Mesothelial cell of epicardium (in vitro differentiated cells): ENCODE measurements around the gene ZNF711. TPM values are rescaled to one million over a fixed set of nuclear protein-coding genes. Genes with fewer than 3 reads are reported as not detected.

ENCODE experiments used
- DNase-seq, 2 experiments: peaks; one replicate each; pipeline ENCODE4 v3.0.0; 2021; ENCODE audit warnings: low spot score in 2 of 2; ENCODE audit not compliant: unreplicated experiment in 2 of 2
- H3K27ac Mint-ChIP-seq: 2 replicates; pipeline ENCODE4 v1.8.0; 2021; ENCODE audit warnings: mixed read lengths
- H3K27me3 Mint-ChIP-seq: 2 replicates; pipeline ENCODE4 v1.8.0; 2021; ENCODE audit warnings: low read depth, mixed read lengths
- H3K36me3 Mint-ChIP-seq: 2 replicates; pipeline ENCODE4 v1.8.0; 2021; ENCODE audit warnings: mixed read lengths
- H3K4me1 Mint-ChIP-seq: 2 replicates; pipeline ENCODE4 v1.8.0; 2021; ENCODE audit warnings: mixed read lengths
- H3K4me3 Mint-ChIP-seq: 2 replicates; pipeline ENCODE4 v1.8.0; 2021; ENCODE audit warnings: mild to moderate bottlenecking, moderate library complexity, mixed read lengths
- H3K9me3 Mint-ChIP-seq: 2 replicates; pipeline ENCODE4 v1.8.0; 2021; ENCODE audit warnings: mixed read lengths
- total RNA-seq: library from RNA; stranded (reverse); gene quantifications from 3 replicates; pipeline ENCODE4 v1.2.1, GENCODE V29; 2021
- TF ChIP-seq, protein P1 (sequence below): fragments of 200-600 bp; sonication (generic); IDR thresholded peaks from one replicate; pipeline ENCODE4 v1.5.0; 2021; ENCODE audit warnings: antibody characterized with exemption; ENCODE audit not compliant: unreplicated experiment

ZNF711 gene
- total RNA-seq, result 54.1 to 55.1 TPM (median 54.2 TPM) in 3 replicates

DNA sequence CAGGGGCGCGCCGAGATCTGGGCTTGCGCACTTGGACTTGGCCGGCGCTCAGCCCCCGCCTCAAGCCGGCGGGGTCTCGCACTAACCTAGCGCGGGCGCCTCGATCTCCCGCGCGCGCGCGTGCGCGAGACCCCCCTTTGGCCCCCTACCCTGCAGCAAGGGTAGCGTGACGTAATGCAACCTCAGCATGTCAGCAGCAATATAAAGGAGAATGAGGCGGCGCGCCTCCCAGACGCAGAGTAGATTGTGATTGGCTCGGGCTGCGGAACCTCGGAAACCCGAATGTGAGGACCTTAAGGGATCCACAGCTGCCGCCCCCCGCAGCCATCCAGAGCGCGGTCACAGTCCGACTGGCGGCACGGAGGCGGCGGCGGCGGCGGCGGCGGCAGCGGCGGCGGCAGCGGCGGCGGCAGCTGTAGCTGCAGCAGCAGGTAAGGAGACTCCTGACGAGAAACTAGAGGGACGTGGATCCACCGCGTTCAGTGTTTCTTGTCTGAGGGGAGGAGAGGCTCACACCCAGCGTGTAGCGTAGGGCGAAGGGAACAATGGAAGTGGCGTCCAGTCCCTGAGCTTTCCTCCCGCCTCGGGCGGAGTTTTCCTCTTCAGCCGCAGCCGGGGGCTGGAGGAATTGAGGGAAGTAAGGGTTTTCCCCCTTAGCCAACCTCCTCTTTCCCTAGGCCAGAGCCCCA lies at the start of gene ZNF711, which contains the start of gene SATL1:
Gene ZNF711, plus strand, starts transcription at position 231 of the 689 bp plus-strand sequence. CDS start 3,582 bp downstream, outside the sequence.
Gene SATL1, minus strand, starts transcription at position 19 of the 689 bp plus-strand sequence. CDS start 134,811 bp downstream, outside the sequence.
- Mint-ChIP-seq H3K27me3 (no peaks in the 10 kb centered on the region), H3K9me3 (peaks cover 20% of the 10 kb centered on the region), H3K4me3 (peak within 1 kb of the TSS; percentile 91), H3K4me1 (peaks cover 21% of the 10 kb centered on the region), H3K27ac (peak within 1 kb of the TSS; percentile 98), H3K36me3 (peaks cover 2% of the 10 kb centered on the region)
- TF ChIP-seq, protein P1, sequence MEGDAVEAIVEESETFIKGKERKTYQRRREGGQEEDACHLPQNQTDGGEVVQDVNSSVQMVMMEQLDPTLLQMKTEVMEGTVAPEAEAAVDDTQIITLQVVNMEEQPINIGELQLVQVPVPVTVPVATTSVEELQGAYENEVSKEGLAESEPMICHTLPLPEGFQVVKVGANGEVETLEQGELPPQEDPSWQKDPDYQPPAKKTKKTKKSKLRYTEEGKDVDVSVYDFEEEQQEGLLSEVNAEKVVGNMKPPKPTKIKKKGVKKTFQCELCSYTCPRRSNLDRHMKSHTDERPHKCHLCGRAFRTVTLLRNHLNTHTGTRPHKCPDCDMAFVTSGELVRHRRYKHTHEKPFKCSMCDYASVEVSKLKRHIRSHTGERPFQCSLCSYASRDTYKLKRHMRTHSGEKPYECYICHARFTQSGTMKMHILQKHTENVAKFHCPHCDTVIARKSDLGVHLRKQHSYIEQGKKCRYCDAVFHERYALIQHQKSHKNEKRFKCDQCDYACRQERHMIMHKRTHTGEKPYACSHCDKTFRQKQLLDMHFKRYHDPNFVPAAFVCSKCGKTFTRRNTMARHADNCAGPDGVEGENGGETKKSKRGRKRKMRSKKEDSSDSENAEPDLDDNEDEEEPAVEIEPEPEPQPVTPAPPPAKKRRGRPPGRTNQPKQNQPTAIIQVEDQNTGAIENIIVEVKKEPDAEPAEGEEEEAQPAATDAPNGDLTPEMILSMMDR, result no peak
- DNase-seq, result peak; percentile 70 to 81

DNA sequence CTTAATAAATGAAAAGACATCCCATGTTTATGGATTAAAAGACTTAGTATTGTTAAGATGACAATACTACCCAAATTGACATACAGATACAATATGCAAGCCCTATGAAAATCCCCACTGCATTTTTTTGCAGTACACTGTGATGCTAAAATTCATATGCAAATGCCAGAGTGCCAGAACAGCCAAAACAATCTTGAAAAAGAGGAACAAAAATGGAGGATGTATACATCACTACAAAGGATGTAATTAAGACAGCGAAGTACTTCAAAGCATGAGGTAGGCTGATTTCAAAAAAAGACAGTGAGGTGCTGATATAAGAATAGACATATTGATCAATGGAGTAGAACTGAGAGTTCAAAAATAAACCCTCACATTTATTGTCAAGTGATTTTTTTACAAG lies 47.5 kb upstream of the ZNF711 start:
- Mint-ChIP-seq H3K9me3 (peaks cover 38% of the 10 kb centered on the region), H3K4me1 (no peaks in the 10 kb centered on the region), H3K27me3 (no peaks in the 10 kb centered on the region), H3K27ac (no peak overlapping the region), H3K4me3 (no peak overlapping the region), H3K36me3 (no peaks in the 10 kb centered on the region)
- no peak for DNase-seq
- TF ChIP-seq, protein P1, result no peak

DNA sequence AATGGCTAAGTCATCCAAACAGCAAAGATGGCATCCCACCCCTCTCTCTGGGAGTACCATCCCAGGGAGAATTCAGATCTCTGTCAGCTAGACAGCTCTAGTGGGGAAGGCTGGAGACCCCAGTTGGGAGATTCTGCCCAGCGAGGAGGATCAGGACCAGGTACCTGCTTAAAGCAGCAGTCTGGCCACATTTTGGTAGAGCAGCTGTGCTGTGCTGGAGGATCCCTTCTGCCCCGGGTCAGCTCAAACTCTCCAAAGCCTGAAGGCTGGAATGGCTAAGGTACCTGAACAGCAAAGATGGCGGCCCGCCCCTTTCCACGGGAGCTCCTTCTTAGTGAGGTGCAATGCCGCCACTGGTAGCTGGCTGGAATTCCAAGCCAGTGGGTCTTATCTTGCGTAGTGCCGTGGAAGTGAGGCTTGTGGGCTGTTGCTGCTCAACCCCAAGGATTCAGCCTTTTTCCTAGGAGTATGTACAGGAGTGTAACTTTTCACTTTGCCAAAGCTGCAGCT lies 40.3 kb upstream of the ZNF711 start:
- Mint-ChIP-seq H3K4me3 (no peak overlapping the region), H3K4me1 (no peaks in the 10 kb centered on the region), H3K27me3 (no peaks in the 10 kb centered on the region), H3K27ac (no peak overlapping the region), H3K9me3 (peaks cover 19% of the 10 kb centered on the region), H3K36me3 (no peaks in the 10 kb centered on the region)
- no peak for DNase-seq
- TF ChIP-seq, protein P1, result no peak

DNA sequence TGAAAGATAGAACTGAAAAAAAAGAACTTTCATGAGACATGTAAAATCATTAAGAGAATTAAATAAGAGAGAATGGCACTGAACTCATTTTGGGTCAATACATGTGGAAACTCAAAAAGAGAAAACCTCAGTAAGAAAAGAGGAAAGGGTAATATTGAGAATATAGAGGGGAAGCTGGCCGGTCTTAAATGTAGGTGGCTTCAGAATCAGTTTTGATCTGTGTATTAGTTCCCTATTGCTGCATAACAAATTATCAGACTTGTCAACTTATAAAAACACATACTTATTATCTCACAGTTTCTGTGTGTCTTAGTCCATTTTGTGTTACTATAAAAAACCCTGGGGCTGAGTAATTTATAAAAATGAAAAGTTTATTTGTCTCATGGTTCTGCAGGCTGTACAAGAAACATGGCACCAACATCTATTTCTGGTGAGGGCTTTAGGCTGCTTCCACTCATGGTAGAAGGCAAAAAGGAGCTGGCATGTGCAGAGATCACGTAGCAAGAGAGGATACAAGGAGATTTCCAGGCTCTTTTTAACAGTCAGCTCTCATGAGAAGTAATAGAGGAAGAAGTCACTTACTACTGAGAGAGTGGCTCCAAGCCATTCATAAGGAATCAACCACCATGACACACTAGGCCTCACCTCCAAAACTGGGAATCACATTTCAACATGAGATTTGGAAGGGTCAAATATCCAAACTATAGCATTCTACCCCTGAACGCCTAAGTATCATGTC lies 29.8 kb upstream of the ZNF711 start:
- TF ChIP-seq, protein P1, result no peak

DNA sequence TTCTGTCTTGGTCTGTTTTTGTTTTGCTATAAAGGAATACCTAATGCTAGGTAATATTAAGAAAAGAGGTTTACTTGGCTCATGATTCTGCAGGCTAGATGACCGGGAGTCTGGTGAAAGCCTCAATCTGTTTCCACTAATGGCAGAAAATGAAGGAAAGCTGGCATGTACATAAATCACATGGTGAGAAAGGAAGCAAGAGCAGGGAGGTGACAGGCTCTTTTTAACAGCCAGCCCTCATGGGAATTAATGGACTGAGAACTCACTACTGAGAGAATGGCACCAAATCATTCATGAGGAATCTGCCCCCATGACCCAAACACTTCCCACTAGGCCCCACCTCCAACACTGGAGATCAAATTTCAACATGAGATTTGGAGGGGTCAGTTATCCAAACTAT lies 27.8 kb upstream of the ZNF711 start:
- Mint-ChIP-seq H3K36me3 (no peaks in the 10 kb centered on the region), H3K9me3 (peaks cover 37% of the 10 kb centered on the region), H3K4me3 (no peak overlapping the region), H3K4me1 (no peaks in the 10 kb centered on the region), H3K27me3 (no peaks in the 10 kb centered on the region), H3K27ac (no peak overlapping the region)
- TF ChIP-seq, protein P1, result no peak
- no peak for DNase-seq

More for the DNA sequence above, 29.8 kb upstream of the ZNF711 start:
- DNase-seq, result no peak
- Mint-ChIP-seq H3K27me3 (no peaks in the 10 kb centered on the region), H3K27ac (no peak overlapping the region), H3K4me1 (no peaks in the 10 kb centered on the region), H3K36me3 (no peaks in the 10 kb centered on the region), H3K9me3 (peaks cover 35% of the 10 kb centered on the region), H3K4me3 (no peak overlapping the region)
